Effector CD4-positive, alpha-beta T cell (primary cell): ENCODE measurements around the gene GPR33. TPM values are rescaled to one million over a fixed set of nuclear protein-coding genes. Genes with fewer than 3 reads are reported as not detected.
"Not testable (repeated sequence)": the region's sequence is repeated elsewhere in the genome, so short reads cannot be mapped to it uniquely, and the experiment has no call there.

Experiments
- DNase-seq: peaks from one replicate; pipeline ENCODE4 v3.0.0-alpha.2; 2020
- total RNA-seq: gene quantifications from one replicate; lab custom pipeline; 2026; lab: John Stamatoyannopoulos, UW

Gene GPR33
- not detected for total RNA-seq

DNA sequence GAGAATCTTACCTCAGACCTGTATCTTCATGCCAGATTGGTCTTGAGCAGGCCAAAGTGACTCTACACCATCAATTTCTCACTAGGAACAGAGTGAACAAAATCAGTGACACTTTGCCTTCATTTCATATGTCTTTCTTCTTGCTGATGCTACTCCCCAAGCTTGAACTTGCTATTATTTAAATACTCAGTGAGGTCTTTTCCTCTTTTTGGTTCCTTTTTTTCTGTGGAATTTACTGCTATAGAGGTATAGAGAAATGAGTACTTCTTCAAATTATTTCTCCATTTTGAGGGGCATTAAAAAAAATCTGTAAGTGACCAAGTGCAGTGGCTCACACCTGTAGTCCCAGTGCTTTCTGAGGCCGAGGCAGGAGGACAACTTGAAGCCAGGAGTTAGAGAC is at the start of gene GPR33:
Gene GPR33 (minus strand): TSS at position 154 of the 400 bp plus-strand sequence. CDS start 4,074 bp downstream, outside the sequence.
- no peak for DNase-seq

- no peak for DNase-seq
Observed at GRCh38 chr14:31536201-31536960, 48.5 kb upstream of the GPR33 start.

DNA sequence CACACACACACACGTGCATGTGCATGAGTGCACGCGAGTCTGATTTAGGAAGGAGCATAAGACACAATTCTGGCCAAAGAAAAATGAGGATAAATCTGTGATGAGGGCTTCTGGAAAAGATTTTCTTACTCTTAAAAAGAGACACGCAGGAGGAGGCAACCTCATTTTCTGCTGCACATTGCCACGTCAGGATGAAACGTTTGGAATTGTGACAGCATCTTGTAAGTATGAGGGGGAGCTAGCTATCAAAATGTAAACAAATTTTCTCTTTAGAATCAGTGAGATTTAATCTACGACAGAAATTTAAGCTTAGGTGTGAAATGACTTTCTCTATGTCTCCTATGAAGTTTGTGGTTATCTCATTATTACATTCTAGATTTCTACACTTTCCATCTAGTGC is 42.3 kb upstream of the GPR33 start:
- no peak for DNase-seq

GRCh38 chr14:31529053-31529452 is 41.2 kb upstream of the GPR33 start:
- DNase-seq = no peak

DNA sequence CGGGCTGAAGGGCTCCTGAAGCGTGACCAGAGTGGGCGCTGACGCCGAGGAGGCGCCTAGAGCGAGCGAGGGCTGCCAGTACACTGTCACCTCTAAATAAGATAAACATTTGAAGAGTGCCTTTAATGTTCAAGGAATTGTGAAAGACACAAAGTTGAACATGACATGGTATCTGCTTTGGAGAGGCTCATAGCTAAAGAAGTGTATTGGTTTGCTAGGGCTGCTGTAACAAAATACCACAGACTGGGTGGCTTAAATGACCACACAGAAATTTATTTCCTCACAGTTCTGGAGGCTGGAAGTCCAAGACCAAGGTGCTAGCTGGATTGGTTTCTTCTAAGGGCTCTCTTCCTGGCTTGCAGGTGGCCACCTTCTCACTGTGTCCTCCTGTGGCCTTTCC is 39.7 kb upstream of the GPR33 start:
- no peak for DNase-seq

- DNase-seq = no peak
Observed at GRCh38 chr14:31527087-31527486, 39.2 kb upstream of the GPR33 start.

GRCh38 chr14:31510855-31511254 is 23.0 kb upstream of the GPR33 start:
- no peak for DNase-seq

DNA sequence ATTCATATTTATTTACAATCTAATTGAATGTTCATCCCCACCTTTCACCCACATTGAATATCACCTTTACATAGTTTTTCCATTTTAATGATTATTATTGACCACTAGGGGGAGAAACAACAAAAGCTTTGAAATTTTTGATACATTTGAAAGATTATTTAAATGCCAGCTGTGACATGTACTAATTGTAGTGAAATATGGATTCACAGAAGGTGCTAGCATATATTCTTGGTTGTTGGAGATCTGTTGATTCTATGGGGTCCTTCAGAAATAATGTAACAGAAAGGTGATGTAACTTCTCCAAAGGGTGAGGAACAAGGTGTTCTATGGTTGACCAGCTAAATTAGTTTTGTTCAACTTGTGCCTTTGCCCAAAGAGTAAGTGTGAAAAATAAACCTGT is 22.4 kb upstream of the GPR33 start:
- no peak for DNase-seq

GRCh38 chr14:31508135-31508534 is 20.3 kb upstream of the GPR33 start:
- no peak for DNase-seq

DNA sequence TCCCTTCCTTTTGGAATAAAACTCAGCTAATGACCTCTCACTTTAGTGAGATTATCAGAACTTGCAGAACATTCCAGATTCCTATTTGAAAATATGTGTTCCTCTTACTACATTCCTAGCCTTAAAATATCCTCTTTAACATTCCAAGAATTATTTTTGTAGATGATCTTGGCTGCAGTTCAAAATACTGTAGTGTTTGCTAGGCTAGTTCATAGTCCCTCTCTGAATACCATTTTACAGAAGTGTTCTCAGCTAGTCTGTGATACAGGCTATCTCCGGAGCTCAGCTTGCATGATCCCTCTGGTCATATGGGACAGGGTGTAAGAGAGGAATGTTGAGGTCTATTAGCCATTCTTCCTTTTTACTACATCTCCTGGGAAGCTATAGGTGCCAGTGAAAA is 17.6 kb upstream of the GPR33 start:
- DNase-seq = no peak

- DNase-seq = no peak
Observed at GRCh38 chr14:31501870-31502269, 14.0 kb upstream of the GPR33 start.

GRCh38 chr14:31492759-31493498 is 5.1 kb upstream of the GPR33 start:
- no peak for DNase-seq

GRCh38 chr14:31489691-31490090 is 1.9 kb upstream of the GPR33 start:
- DNase-seq = no peak

DNA sequence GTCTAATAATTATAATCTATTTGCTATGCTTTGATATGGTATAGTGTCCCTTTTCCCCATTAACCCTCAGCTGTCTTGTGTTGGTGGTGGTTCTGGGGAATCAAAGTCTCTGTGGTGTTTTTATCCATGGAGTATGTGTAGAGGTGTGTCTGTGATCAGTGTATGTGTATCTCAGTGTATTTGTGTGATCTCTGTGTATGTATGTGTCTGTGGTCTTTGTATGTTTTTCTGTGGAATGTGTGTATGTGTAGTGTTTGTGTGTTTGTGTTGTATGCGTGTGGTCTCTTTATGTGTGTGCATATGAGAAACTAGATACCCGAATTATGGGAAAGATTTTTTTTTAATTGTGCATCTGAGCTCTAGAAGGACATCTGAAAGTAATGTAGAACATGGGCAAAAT is 1.1 kb downstream of the GPR33 start:
- DNase-seq = no peak

DNA sequence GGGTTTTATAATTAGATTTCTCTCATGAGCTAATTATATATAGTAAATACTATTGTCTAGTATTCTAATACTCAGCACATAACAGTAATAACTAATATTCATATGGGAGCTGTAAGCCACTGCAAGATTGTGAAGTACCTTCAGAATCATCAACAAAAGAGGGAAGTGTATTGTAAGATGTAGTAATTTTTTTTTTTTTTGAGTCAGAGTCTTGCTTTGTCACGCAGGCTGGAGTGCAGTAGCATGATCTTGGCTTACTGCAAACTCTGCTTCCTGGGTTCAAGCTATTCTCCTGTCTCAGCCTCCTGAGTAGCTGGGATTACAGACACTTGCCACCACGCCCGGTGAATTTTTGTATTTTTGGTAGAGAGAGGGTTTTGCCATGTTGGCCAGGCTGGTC is 3.1 kb downstream of the GPR33 start:
- DNase-seq = no peak

GRCh38 chr14:31480156-31480555 is 7.7 kb downstream of the GPR33 start:
- no peak for DNase-seq

GRCh38 chr14:31479027-31479426 is 8.8 kb downstream of the GPR33 start:
- DNase-seq = no peak

DNA sequence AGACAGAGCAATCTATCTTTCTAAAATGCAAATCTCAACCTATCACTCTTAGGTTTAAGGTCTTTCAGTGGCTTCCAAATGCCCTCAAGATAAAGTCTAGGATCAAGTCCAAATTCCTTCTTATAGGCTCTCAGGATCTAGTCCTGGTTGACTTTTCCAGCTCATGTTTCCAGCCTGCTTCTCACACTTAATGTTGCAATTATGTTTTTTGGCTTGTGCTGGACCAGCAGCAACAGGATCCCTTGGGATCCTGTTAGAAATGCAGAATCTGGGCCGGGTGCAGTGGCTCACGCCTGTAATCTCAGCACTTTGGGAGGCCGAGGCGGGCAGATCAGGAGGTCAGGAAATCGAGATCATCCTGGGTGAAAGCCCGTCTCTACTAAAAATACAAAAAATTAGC is 10.6 kb downstream of the GPR33 start:
- DNase-seq = no peak

GRCh38 chr14:31476131-31476866 is 11.5 kb downstream of the GPR33 start:
- no peak for DNase-seq

GRCh38 chr14:31466554-31466953 is 21.3 kb downstream of the GPR33 start:
- DNase-seq = no peak

GRCh38 chr14:31465111-31465510 is 22.7 kb downstream of the GPR33 start:
- DNase-seq = no peak

- DNase-seq = not testable (repeated sequence)
Observed at GRCh38 chr14:31462450-31462849, 25.4 kb downstream of the GPR33 start.

DNA sequence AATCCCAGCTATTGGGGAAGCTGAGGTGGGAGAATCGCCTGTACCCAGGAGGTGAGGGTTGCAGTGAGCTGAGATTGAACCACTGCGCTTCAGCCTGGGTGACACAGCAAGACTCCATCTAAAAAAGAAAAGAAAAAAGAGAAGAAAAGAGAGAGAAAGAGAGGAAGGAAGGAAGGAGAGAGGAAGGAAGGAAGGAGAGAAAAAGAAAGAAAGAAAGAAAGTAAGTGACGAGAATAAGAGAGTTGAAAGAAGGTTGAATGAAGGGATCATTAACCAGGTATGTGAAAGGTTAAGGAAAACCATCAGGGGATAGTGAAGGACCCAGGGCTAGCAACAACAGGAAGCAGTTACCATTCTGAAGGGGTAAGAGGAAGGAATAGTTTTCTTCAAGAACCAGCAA is 26.3 kb downstream of the GPR33 start:
- no peak for DNase-seq
